Large intestine (tissue), 3 donors: Measurements from ENCODE around the gene HPCAL1. TPM values are rescaled to one million over a fixed set of nuclear protein-coding genes. Genes with fewer than 3 reads are reported as not detected.
A peak's percentile ranks its signal among the peaks of the same experiment; 100 is the strongest.

Experiments
- DNase-seq, 2 donors: peaks; one replicate each; pipeline versions ENCODE4 v3.0.0 to v3.0.0-alpha.2; 2013
- H3K27ac ChIP-seq: one replicate; pipeline ENCODE4 v1.5.1; 2013; ENCODE audit warnings: low read length
- H3K27me3 ChIP-seq: 2 replicates; pipeline ENCODE4 v1.6.1; 2013; ENCODE audit warnings: low read length; ENCODE audit not compliant: control insufficient read depth, insufficient read depth
- H3K36me3 ChIP-seq: 2 replicates; pipeline ENCODE4 v1.6.1; 2013; ENCODE audit warnings: low read length; ENCODE audit not compliant: control insufficient read depth, insufficient read depth
- H3K4me1 ChIP-seq: one replicate; pipeline ENCODE4 v1.6.1; 2013; ENCODE audit warnings: low read length; ENCODE audit not compliant: control insufficient read depth, insufficient read depth
- H3K4me3 ChIP-seq: one replicate; pipeline ENCODE4 v1.5.1; 2013; ENCODE audit warnings: low read length
- H3K9me3 ChIP-seq: one replicate; pipeline ENCODE4 v1.6.1; 2013; ENCODE audit warnings: mild to moderate bottlenecking, low read depth, low read length, moderate library complexity; ENCODE audit not compliant: control insufficient read depth
- WGBS: methylation state at CpG from one replicate; pipeline ENCODE4 v1.1.5; 2013; ENCODE audit warnings: low lambda C conversion rate; ENCODE audit not compliant: insufficient coverage; 5-methylcytosine and 5-hydroxymethylcytosine counted together
- polyA plus RNA-seq: library from polyadenylated mRNA; unstranded; fragments of 120-200 nt; gene quantifications from one replicate; pipeline ENCODE4 v1.2.1, GENCODE V29; 2013

Gene HPCAL1
- polyA plus RNA-seq, 1 donor, result 68.7 TPM

DNA sequence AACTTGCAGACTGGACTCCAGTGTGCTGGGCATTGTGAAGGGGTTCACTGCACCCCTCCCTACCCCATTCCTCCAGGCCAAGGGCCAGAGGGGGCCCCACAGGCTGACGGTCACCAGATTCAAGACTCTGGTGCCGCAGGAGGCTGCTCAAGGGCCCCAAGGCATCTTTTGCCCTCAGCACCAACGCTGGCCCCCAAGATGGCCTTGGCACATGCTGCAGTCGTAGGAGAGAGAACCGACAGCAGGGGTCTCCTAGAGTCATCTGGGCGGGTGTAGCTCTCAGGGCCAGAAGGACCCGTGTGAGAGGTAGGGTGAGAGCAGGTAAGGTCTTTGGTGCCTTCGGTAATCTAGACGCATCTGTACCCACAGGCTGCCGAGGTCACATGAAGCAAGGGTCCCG lies 164.1 kb downstream of the HPCAL1 start:
- no peaks in the 10 kb centered on the region for H3K9me3 ChIP-seq
- no peak for DNase-seq
- no peaks in the 10 kb centered on the region for H3K27me3 ChIP-seq
- no peaks in the 10 kb centered on the region for H3K36me3 ChIP-seq
- H3K27ac ChIP-seq, result no peak overlapping the region
- no CpG with 5 or more reads among the region's 11 CpGs for WGBS
- H3K4me3 ChIP-seq, result no peak overlapping the region
- no peaks in the 10 kb centered on the region for H3K4me1 ChIP-seq

DNA sequence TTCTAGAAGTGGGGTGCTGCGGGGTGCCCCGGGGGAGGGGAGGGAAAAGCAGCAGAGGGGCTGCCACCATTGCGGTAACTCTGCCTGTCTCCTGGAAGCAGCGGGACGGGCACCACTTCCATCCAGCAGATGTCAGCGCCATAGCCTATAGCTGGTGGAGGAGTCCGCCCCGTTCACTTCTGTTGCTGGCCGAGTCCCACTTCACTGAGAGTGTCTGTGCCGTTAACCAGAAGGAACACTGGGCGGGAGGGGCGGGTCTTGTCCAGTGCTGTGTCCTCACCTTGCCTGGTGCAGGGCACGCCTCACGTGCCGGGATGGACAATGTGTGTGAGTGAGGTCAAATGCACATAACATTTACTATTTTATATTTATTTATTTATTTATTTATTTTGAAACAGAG lies 164.7 kb downstream of the HPCAL1 start:
- H3K9me3 ChIP-seq, result no peaks in the 10 kb centered on the region
- no peaks in the 10 kb centered on the region for H3K4me1 ChIP-seq
- no CpG with 5 or more reads among the region's 15 CpGs for WGBS
- no peak overlapping the region for H3K27ac ChIP-seq
- no peaks in the 10 kb centered on the region for H3K36me3 ChIP-seq
- no peak overlapping the region for H3K4me3 ChIP-seq
- no peak for DNase-seq
- H3K27me3 ChIP-seq, result no peaks in the 10 kb centered on the region

DNA sequence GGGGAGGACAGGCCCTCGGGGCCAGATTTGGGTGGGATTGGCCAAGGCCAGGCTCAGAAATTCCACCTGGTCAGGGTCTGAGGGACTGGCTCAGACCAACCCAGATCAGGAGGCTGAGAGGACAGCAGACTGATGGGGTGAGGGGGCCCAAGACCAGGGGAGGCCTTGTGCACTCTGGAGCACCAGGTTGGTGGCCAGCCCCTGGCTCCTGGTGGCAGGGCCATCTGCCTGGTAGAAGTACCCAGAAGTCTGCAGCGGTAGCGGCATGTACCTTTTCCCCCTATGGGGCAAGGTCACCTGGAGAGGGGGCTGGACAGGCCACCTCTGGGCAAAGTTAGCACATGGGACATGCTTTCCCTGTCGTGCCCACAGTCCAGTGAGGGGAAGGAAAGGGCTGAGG lies 166.6 kb downstream of the HPCAL1 start:
- Histone ChIP-seq H3K4me3 (no peak overlapping the region), H3K27ac (no peak overlapping the region), H3K9me3 (no peaks in the 10 kb centered on the region), H3K27me3 (no peaks in the 10 kb centered on the region), H3K4me1 (no peaks in the 10 kb centered on the region), H3K36me3 (no peaks in the 10 kb centered on the region)
- no peak for DNase-seq
- no CpG with 5 or more reads among the region's 4 CpGs for WGBS

DNA sequence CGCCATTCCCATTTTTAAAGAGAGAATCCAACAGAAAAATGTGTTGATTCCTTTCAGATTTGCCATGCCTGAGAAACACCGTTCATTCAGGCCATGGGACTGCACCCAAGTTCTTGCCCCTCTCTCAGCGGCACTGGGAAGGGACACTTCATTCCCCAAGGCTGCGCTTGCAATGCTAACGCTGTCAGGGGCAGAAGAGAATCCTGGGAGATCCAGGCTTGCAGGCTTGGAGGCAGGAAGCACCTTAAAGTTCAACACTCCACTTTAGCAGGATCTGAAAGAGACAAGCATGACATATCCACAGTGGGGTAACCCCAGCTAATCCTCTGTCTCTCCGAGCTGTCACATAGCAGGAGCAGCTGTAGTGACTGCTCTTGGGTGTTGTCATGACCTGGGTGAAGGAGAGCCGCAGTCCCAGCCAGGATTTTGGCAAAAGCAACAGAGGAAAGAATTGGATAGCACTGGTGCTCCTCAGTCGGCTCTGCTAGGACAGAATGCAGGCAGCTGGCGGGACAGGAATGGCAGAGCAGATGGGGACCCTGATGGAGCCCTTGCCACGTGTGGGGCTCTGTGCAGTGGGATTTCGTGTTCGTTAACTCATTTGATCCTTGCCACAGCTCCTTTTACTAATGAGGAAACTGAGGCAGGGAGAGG lies 167.4 kb downstream of the HPCAL1 start:
- no peak overlapping the region for H3K27ac ChIP-seq
- H3K36me3 ChIP-seq, result no peaks in the 10 kb centered on the region
- no CpG with 5 or more reads among the region's 12 CpGs for WGBS
- H3K27me3 ChIP-seq, result no peaks in the 10 kb centered on the region
- no peaks in the 10 kb centered on the region for H3K4me1 ChIP-seq
- no peaks in the 10 kb centered on the region for H3K9me3 ChIP-seq
- DNase-seq, result no peak
- no peak overlapping the region for H3K4me3 ChIP-seq

DNA sequence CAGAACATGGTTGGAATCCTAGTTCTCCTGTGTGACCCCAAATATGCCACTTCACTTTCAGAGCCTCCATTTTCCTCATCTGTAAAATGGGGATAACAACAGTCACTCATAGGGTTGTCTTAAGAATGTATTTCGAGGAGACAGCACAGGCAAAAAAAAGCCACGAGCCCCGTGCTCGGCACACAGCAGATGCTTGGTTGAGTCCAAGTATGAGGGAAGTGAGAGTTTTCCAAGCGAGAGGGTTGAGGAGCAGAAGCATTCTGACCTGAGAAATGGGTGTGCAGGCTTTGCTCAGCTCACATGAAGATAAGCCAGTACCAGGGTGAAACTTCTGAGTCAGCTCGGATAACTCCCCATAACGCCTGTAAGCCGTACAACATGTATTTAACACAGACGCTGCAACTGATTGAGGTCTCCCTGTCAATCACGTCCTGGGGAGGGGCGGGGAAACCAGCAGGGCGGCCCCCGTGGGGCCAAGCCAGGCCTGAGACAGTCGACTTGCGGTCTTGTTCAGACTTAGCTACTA lies 168.4 kb downstream of the HPCAL1 start:
- no peaks in the 10 kb centered on the region for H3K4me1 ChIP-seq
- H3K36me3 ChIP-seq, result no peaks in the 10 kb centered on the region
- H3K9me3 ChIP-seq, result no peaks in the 10 kb centered on the region
- WGBS, result 92% methylated on average over 2 of the region's 15 CpGs
- no peak overlapping the region for H3K4me3 ChIP-seq
- DNase-seq, result peak in 1 of 2 donors; percentile 13
- no peak overlapping the region for H3K27ac ChIP-seq
- H3K27me3 ChIP-seq, result no peaks in the 10 kb centered on the region

DNA sequence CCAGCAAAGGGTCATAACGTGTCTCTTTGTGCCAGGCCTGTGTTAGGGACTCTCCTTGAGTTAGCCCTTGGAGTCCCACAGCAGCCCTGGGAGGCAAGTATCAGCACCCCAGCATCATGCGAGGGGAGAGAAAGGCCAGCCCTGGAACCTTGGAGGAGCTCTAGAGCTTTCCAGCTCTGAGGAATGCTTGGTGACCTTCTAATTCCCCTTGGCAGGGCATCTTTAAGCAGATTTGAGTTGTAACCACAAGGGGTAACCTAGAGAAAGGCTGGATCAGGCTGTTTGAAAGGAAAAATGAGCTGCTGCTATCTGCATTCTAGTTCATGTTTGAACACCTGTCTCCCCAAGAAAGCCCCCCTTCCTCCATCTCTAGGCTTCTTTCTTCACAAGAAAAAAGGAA lies 169.3 kb downstream of the HPCAL1 start:
- H3K4me1 ChIP-seq, result no peaks in the 10 kb centered on the region
- no peaks in the 10 kb centered on the region for H3K9me3 ChIP-seq
- WGBS, result no CpG with 5 or more reads among the region's 2 CpGs
- no peak overlapping the region for H3K27ac ChIP-seq
- H3K36me3 ChIP-seq, result no peaks in the 10 kb centered on the region
- no peak overlapping the region for H3K4me3 ChIP-seq
- no peak for DNase-seq
- no peaks in the 10 kb centered on the region for H3K27me3 ChIP-seq

DNA sequence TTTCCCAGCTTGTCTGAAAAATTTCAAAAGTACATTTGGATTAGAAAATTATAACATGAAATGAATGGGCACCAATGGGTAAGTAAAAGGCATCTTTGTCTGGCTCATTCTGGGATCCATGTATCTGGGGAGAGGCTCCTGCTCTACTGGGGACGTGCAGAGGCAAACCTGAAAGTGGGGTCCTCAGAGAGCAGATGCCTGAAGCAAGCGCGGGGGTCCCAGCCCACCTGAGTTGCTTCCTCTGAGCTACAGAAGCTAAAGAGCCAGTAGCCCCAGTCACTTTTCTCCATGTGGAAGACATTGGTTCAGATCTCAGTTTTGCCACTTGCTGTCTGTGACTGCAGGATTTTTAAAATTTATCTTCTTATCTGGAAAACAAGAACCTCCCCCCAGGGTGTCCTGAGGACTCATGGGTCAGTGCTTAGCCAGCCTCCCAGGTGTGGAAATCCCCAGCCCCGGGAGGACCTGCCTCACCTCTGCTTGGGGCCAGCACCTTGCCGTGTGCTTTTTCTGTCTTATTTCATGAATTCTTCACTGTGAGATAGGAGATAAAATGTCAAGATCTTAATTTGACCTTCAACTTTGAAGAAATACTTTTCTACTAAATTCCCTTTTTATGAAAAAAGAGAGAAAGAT lies 170.5 kb downstream of the HPCAL1 start:
- H3K4me1 ChIP-seq, result no peaks in the 10 kb centered on the region
- H3K27ac ChIP-seq, result no peak overlapping the region
- WGBS, result no CpG with 5 or more reads among the region's 5 CpGs
- no peaks in the 10 kb centered on the region for H3K27me3 ChIP-seq
- no peak overlapping the region for H3K4me3 ChIP-seq
- H3K36me3 ChIP-seq, result no peaks in the 10 kb centered on the region
- no peak for DNase-seq
- no peaks in the 10 kb centered on the region for H3K9me3 ChIP-seq

DNA sequence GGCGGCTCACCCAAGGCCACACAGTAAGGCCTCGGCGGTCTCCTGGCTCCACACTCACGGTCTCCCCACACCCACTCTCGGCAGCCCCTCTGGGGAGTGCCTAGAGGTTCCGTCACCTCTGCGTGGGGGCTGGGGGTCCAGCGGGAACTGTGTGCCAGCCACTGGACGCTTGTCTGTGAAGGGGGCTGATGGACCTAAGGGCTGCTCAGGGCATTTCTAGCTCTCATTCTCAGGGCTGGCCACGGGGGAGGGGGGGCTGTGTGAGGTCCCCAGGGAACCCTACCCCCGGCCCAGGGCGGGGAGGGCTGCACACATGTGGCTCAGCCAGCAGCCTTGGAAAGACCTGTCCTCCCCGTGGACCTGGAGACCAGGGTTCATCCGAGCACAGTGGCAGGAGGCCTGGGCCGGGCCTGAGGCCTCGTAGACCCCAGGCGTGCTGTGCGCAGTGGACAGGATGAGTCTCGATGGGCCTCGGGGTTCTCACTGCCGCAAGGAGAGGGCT lies 172.6 kb downstream of the HPCAL1 start:
- Histone ChIP-seq H3K4me1 (peaks cover 2% of the 10 kb centered on the region), H3K27ac (no peak overlapping the region), H3K9me3 (no peaks in the 10 kb centered on the region), H3K4me3 (no peak overlapping the region), H3K27me3 (no peaks in the 10 kb centered on the region), H3K36me3 (no peaks in the 10 kb centered on the region)
- no CpG with 5 or more reads among the region's 21 CpGs for WGBS
- DNase-seq, result no peak

DNA sequence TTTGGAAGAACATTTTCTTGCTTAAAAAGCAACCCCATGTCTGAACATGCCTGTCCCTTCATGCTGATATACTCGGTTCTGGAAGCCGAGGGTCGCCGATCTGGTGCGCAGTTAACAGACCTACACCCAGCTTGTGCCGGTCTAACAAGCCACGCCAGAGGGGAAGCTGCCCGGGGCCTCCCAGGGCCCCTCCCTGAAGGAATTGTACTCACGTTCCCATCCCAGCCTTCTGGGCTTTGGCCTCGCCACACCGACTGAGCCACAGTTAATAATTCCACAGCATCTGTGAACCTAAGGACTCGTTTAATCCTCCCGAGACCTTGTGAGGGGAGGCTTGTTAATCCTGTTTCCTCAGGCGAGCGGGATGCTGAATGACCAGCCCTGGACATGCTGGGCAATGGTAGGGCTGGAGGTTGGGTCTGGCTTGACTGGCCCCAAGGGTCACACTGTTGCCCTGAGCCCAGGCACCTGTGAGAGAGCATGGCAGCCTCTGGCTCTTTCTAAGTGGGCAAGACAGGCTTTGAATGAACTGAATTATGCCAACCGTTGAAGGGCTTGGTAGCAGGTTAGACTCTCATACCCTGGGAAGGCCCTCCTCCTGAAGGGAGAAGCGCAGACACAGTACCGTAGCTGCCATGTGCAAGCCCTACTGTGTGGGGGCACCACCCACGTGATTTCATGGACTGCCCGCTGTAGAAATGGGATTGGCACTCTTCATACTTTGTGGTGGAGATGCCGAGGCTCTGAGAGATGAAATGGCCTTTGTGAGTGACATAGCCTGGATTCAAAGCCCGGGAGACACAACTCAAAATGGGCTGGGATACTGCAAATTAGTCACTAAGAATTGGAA lies 173.3 kb downstream of the HPCAL1 start:
- Histone ChIP-seq H3K9me3 (no peaks in the 10 kb centered on the region), H3K36me3 (no peaks in the 10 kb centered on the region), H3K4me3 (no peak overlapping the region), H3K27me3 (no peaks in the 10 kb centered on the region), H3K4me1 (peaks cover 2% of the 10 kb centered on the region), H3K27ac (no peak overlapping the region)
- no peak for DNase-seq
- no CpG with 5 or more reads among the region's 22 CpGs for WGBS

DNA sequence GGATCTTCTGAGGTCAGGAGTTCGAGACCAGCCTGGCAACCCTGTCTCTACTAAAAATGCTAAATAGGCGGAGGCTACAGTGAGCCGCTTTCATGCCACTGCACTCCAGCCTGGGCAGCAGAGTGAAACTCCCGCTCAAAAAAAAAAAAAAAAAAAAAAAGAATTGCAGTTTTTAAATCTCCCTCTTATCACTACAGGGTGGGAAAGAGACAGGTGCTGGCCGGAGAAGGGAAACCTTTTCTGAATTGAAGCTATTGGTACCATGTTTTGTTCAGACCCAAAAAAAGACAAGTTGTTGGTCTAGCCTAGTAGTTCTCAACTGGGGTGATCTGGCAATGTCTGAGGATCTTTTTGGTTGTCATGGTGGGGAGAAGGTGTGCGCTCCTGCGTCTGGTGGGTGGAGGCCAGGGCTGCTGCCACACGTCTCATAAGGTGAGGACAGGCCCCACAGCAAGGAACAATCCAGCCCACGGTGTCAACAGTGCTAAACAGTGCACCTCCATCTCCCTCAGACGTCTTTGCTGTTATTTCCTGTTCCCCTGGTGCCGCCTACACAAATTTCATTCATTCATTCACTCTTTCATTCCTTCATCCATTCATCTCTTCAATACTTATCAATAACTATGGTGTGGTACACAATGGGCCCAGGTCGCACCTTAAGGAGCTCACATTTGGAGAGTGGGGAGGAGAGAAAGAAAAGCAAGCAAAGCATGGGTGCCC lies 174.2 kb downstream of the HPCAL1 start:
- H3K27ac ChIP-seq, result no peak overlapping the region
- H3K27me3 ChIP-seq, result no peaks in the 10 kb centered on the region
- H3K4me1 ChIP-seq, result peaks cover 2% of the 10 kb centered on the region
- no peaks in the 10 kb centered on the region for H3K36me3 ChIP-seq
- H3K9me3 ChIP-seq, result no peaks in the 10 kb centered on the region
- no peak overlapping the region for H3K4me3 ChIP-seq
- 73% methylated on average over 2 of the region's 12 CpGs for WGBS
- DNase-seq, result no peak
